ENCODE results near the gene IKZF3. TPM values are rescaled to one million over a fixed set of nuclear protein-coding genes. Genes with fewer than 3 reads are reported as not detected.
"Not testable (repeated sequence)": the region's sequence is repeated elsewhere in the genome, so short reads cannot be mapped to it uniquely, and the experiment has no call there.

IKZF3 gene
- polyA plus RNA-seq, 1 donor from 2014 or later: not detected

GRCh38 chr17:39751016-39751543 is 113.0 kb downstream of the IKZF3 start:
- Histone ChIP-seq H3K27ac (ENCODE audit: low read length) (no peak overlapping the region), H3K9me2 (ENCODE audit: insufficient read depth, low read length) (no peaks in the 10 kb centered on the region), H3K36me3 (ENCODE audit: insufficient read depth, low read length) (no peaks in the 10 kb centered on the region), H3K9ac (ENCODE audit: low read length) (no peak overlapping the region), H3K79me2 (replicated peaks; ENCODE audit: insufficient read depth, low read length) (no peaks in the 10 kb centered on the region), H3K27me3 (ENCODE audit: insufficient read depth, low read depth, low read length) (no peaks in the 10 kb centered on the region), H3K4me3 (ENCODE audit: low read length) (no peak overlapping the region), H3K4me2 (ENCODE audit: low read length) (no peak overlapping the region), H3F3A (ENCODE audit: insufficient read depth, low read length, poor library complexity, severe bottlenecking) (no peaks in the 10 kb centered on the region), H2AFZ (ENCODE audit: low read depth, low read length) (no peak overlapping the region), H4K20me1 (ENCODE audit: insufficient read depth) (no peaks in the 10 kb centered on the region), H3K9me3 (ENCODE audit: low read length) (no peaks in the 10 kb centered on the region)
- TF ChIP-seq REST (IDR thresholded peaks at IDR 0.05; ENCODE audit: borderline replicate concordance): no peak
- no peak for TF ChIP-seq SMC3 (conservative IDR thresholded peaks at IDR 0.05; ENCODE audit: poor library complexity)
- no peak for TF ChIP-seq EP300 (conservative IDR thresholded peaks at IDR 0.05; ENCODE audit: poor library complexity, severe bottlenecking)
- no peak for TF ChIP-seq EZH2 (IDR thresholded peaks at IDR 0.05; ENCODE audit: borderline replicate concordance, insufficient read depth, low read length, poor library complexity, severe bottlenecking)
- TF ChIP-seq TAF1 (IDR thresholded peaks at IDR 0.05; ENCODE audit: low read depth): no peak
- TF ChIP-seq MXI1 (conservative IDR thresholded peaks at IDR 0.05; ENCODE audit: poor library complexity, severe bottlenecking): no peak
- TF ChIP-seq, protein P1, sequence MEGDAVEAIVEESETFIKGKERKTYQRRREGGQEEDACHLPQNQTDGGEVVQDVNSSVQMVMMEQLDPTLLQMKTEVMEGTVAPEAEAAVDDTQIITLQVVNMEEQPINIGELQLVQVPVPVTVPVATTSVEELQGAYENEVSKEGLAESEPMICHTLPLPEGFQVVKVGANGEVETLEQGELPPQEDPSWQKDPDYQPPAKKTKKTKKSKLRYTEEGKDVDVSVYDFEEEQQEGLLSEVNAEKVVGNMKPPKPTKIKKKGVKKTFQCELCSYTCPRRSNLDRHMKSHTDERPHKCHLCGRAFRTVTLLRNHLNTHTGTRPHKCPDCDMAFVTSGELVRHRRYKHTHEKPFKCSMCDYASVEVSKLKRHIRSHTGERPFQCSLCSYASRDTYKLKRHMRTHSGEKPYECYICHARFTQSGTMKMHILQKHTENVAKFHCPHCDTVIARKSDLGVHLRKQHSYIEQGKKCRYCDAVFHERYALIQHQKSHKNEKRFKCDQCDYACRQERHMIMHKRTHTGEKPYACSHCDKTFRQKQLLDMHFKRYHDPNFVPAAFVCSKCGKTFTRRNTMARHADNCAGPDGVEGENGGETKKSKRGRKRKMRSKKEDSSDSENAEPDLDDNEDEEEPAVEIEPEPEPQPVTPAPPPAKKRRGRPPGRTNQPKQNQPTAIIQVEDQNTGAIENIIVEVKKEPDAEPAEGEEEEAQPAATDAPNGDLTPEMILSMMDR (IDR thresholded peaks at IDR 0.05; ENCODE audit: poor library complexity, severe bottlenecking): no peak

GRCh38 chr17:39750131-39751015 is 113.7 kb downstream of the IKZF3 start:
- Histone ChIP-seq H3K36me3 (ENCODE audit: insufficient read depth, low read length) (no peaks in the 10 kb centered on the region), H3K27me3 (ENCODE audit: insufficient read depth, low read depth, low read length) (no peaks in the 10 kb centered on the region), H3K9me3 (ENCODE audit: low read length) (no peaks in the 10 kb centered on the region), H3K9ac (ENCODE audit: low read length) (no peak overlapping the region), H3K9me2 (ENCODE audit: insufficient read depth, low read length) (no peaks in the 10 kb centered on the region), H2AFZ (ENCODE audit: low read depth, low read length) (no peak overlapping the region), H3F3A (ENCODE audit: insufficient read depth, low read length, poor library complexity, severe bottlenecking) (no peaks in the 10 kb centered on the region), H3K4me2 (ENCODE audit: low read length) (no peak overlapping the region), H4K20me1 (ENCODE audit: insufficient read depth) (no peaks in the 10 kb centered on the region), H3K79me2 (replicated peaks; ENCODE audit: insufficient read depth, low read length) (no peaks in the 10 kb centered on the region), H3K27ac (ENCODE audit: low read length) (no peak overlapping the region), H3K4me3 (ENCODE audit: low read length) (no peak overlapping the region)
- no peak for TF ChIP-seq EZH2 (IDR thresholded peaks at IDR 0.05; ENCODE audit: borderline replicate concordance, insufficient read depth, low read length, poor library complexity, severe bottlenecking)

GRCh38 chr17:39748444-39749034 is 115.6 kb downstream of the IKZF3 start:
- not testable (repeated sequence) for H4K20me1 ChIP-seq (ENCODE audit: insufficient read depth); H3K27ac ChIP-seq (ENCODE audit: low read length); H3F3A ChIP-seq (ENCODE audit: insufficient read depth, low read length, poor library complexity, severe bottlenecking); H2AFZ ChIP-seq (ENCODE audit: low read depth, low read length); H3K9ac ChIP-seq (ENCODE audit: low read length); H3K27me3 ChIP-seq (ENCODE audit: insufficient read depth, low read depth, low read length); H3K4me2 ChIP-seq (ENCODE audit: low read length); H3K9me3 ChIP-seq (ENCODE audit: low read length); H3K36me3 ChIP-seq (ENCODE audit: insufficient read depth, low read length); H3K9me2 ChIP-seq (ENCODE audit: insufficient read depth, low read length); H3K4me3 ChIP-seq (ENCODE audit: low read length); H3K79me2 ChIP-seq (replicated peaks; ENCODE audit: insufficient read depth, low read length)

All from neural cell (in vitro differentiated cells).